GM12878 (cell line): ENCODE results near the gene SLC7A1. TPM values are rescaled to one million over a fixed set of nuclear protein-coding genes. Genes with fewer than 3 reads are reported as not detected.

ENCODE experiments used
- ATAC-seq: fragments of 200-7000 bp; cut with Tn5 transposase; 3 replicates; pipeline ENCODE4 v1.9.1; 2020; ENCODE audit warnings: mild to moderate bottlenecking, moderate library complexity
- BruUV-seq: library from RNA; stranded (reverse); fragments of 400-500 nt; replicated peaks from 2 replicates; lab custom pipeline; 2021; lab: Mats Ljungman, UMichigan
- CTCF ChIA-PET: fragments of 300-600 bp; sonication (Branson Sonifier 250); formaldehyde crosslinking; extraction: SDS; loops from one replicate; lab custom pipeline; 2021; ENCODE audit warnings: inconsistent platforms; lab: Yijun Ruan, JAX
- POLR2A ChIA-PET: fragments of 350-600 bp; formaldehyde crosslinking; extraction: SDS; loops from one replicate; lab custom pipeline; 2021; ENCODE audit warnings: inconsistent platforms; lab: Charles Lee
- RAD21 ChIA-PET: fragments of 300-600 bp; sonication (Branson Sonifier 250); formaldehyde crosslinking; loops from one replicate; lab custom pipeline; 2023; ENCODE audit warnings: antibody characterized with exemption; ENCODE audit not compliant: unreplicated experiment; lab: Charles Lee
- SMC1A ChIA-PET: fragments of 300-600 bp; sonication (Branson Sonifier 250); formaldehyde crosslinking; loops from one replicate; lab custom pipeline; 2023; ENCODE audit not compliant: unreplicated experiment, uncharacterized antibody; lab: Charles Lee
- DNase-seq: peaks from one replicate; pipeline ENCODE4 v3.0.0-alpha.2; 2011; ENCODE audit warnings: low read depth, low spot score
- FAIRE-seq: peaks from 3 replicates; lab custom pipeline; 2011; peaks lifted over from hg19 to GRCh38; lab: Jason Lieb, UNC
- H2AFZ ChIP-seq: 2 replicates; pipeline ENCODE4 v1.6.0; 2011; ENCODE audit warnings: low read depth, low read length, control low read depth; ENCODE audit not compliant: control insufficient read depth
- H3K27ac ChIP-seq: 2 replicates; pipeline ENCODE4 v1.5.1; 2011; ENCODE audit warnings: control low read depth; ENCODE audit not compliant: control insufficient read depth, insufficient read depth
- H3K27me3 ChIP-seq, 2 experiments: replicated peaks in 1 of 2; 2 replicates each; pipeline versions ENCODE4 v1.6.0 to v1.6.1; 2011; ENCODE audit warnings: low read length in 1 of 2; ENCODE audit not compliant: control insufficient read depth in 2 of 2, insufficient read depth in 2 of 2
- H3K36me3 ChIP-seq, 2 experiments: 2 replicates each; pipeline ENCODE4 v1.5.1; 2011; ENCODE audit warnings: low read length in 1 of 2; ENCODE audit not compliant: control insufficient read depth in 2 of 2, insufficient read depth in 2 of 2
- H3K4me1 ChIP-seq: 2 replicates; pipeline ENCODE4 v1.6.1; 2011; ENCODE audit warnings: mild to moderate bottlenecking, low read length, moderate library complexity, mixed read lengths; ENCODE audit not compliant: control insufficient read depth, insufficient read depth
- H3K4me2 ChIP-seq: 2 replicates; pipeline ENCODE4 v1.6.0; 2011; ENCODE audit warnings: control low read depth; ENCODE audit not compliant: control insufficient read depth, insufficient read depth
- H3K4me3 ChIP-seq: fragments of 200-600 bp; sonication (generic); 2 replicates; pipeline ENCODE4 v1.5.1; 2016
- H3K79me2 ChIP-seq: 2 replicates; pipeline ENCODE4 v1.6.0; 2011; ENCODE audit warnings: low read length; ENCODE audit not compliant: control insufficient read depth, insufficient read depth
- H3K9ac ChIP-seq: 2 replicates; pipeline ENCODE4 v1.8.0; 2011; ENCODE audit warnings: low read length, control low read depth, mixed read lengths; ENCODE audit not compliant: control insufficient read depth, insufficient read depth
- H3K9me3 ChIP-seq: replicated peaks from 3 replicates; pipeline ENCODE4 v1.5.1; 2011; ENCODE audit warnings: mild to moderate bottlenecking, low read length; ENCODE audit not compliant: control insufficient read depth, insufficient read depth
- H4K20me1 ChIP-seq: 2 replicates; pipeline ENCODE4 v1.6.0; 2011; ENCODE audit not compliant: control insufficient read depth, insufficient read depth
- BRCA1 ChIP-seq: IDR thresholded peaks from 2 replicates; pipeline ENCODE4 v1.6.1; 2011; ENCODE audit warnings: low read depth, low read length, improper control_type of control experiment
- HDAC2 ChIP-seq: fragments of 200-600 bp; sonication (generic); IDR thresholded peaks from 2 replicates; pipeline ENCODE4 v1.6.1; 2017
- MTA3 ChIP-seq: IDR thresholded peaks from 2 replicates; pipeline ENCODE4 v1.6.1; 2012; ENCODE audit warnings: low read length, inconsistent platforms, borderline replicate concordance
- TAF1 ChIP-seq: IDR thresholded peaks from 2 replicates; pipeline ENCODE4 v1.6.1; 2011; ENCODE audit warnings: mild to moderate bottlenecking, low read depth, low read length, borderline replicate concordance
- ZBTB40 ChIP-seq: fragments of 450-650 bp; IDR thresholded peaks from 2 replicates; pipeline ENCODE4 v1.6.1; 2016; ENCODE audit warnings: mild to moderate bottlenecking, moderate library complexity, borderline replicate concordance
- ZNF24 ChIP-seq: fragments of 450-650 bp; IDR thresholded peaks from 2 replicates; pipeline ENCODE4 v1.6.1; 2017; ENCODE audit warnings: antibody characterized with exemption, mild to moderate bottlenecking
- WGBS: methylation state at CpG from one replicate; pipeline ENCODE4 v1.1.6; 2016; ENCODE audit warnings: low lambda C conversion rate; ENCODE audit not compliant: insufficient replicate concordance, insufficient coverage; ENCODE audit errors: missing lambda C conversion rate; 5-methylcytosine and 5-hydroxymethylcytosine counted together
- in situ Hi-C: fragments of 300-500 bp; cut with MboI; formaldehyde crosslinking; loops from 9 replicates; pipeline ENCODE4 v1.14.3; 2018; ENCODE audit warnings: mixed read lengths
- intact Hi-C: fragments of 100-400 bp; cut with micrococcal nuclease; formaldehyde crosslinking; loops from one replicate; pipeline ENCODE4 v1.14.2; 2022; ENCODE audit not compliant: unreplicated experiment
- polyA plus RNA-seq, 11 experiments: library from polyadenylated mRNA; depleted of rRNA in 4 of 11; unstranded in 6 of 11; stranded (reverse) in 5 of 11; fragments of >200 nt; fragmentation: Nextera tagmentation in 4 of 11; fragmentation: Illumina TruSeq in 1 of 11; extraction: Ambion mirVana in 4 of 11; extraction: Trizol in 1 of 11; gene quantifications; 1 replicate in 1 of 11; 2 replicates in 10 of 11; pipeline versions ENCODE4 v1.2.1 to v1.2.3, GENCODE V29; 2011 to 2016; ENCODE audit warnings: inconsistent platforms in 2 of 11, missing spikeins in 2 of 11, low read depth in 1 of 11
- total RNA-seq, 4 experiments: library from RNA; depleted of rRNA in 3 of 4; stranded (reverse); fragments of >200 nt in 3 of 4; fragmentation: Illumina TruSeq in 1 of 4; extraction: Trizol in 1 of 4; gene quantifications; 2 replicates each; pipeline versions ENCODE4 v1.2.1 to v1.2.3, GENCODE V29; 2013 to 2021

SLC7A1 gene
- total and polyA plus RNA-seq, 10 of the 15 experiments (the other 5 are each of a cell fraction or from before 2014, with no cell fraction given) = 6.4 to 91.7 (median 23.4) TPM

DNA sequence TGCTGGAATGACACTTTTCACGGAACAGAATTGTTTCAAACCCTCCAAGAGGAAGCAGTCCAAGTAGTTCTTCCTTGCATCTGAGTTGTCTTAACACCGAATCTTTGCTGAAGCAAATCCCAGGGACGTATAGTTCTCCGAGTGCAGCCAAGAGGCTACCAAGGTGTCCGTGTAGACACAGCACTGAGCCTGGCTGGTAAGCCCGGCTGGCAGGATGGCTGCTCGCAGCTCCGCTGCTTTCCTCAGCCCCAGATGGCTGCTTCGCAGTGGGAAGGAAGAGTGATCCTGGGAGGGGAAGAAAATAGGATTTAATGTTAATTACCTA, 105.0 kb downstream of the SLC7A1 start:
- Histone ChIP-seq H4K20me1 (no peaks in the 10 kb centered on the region), H3K27me3 (no peaks in the 10 kb centered on the region; a peak in 1 of 4 replicates), H3K27ac (no peak overlapping the region), H2AFZ (no peak overlapping the region), H3K36me3 (no peaks in the 10 kb centered on the region), H3K4me3 (no peak overlapping the region), H3K9ac (no peak overlapping the region), H3K9me3 (no peaks in the 10 kb centered on the region), H3K4me2 (no peak overlapping the region), H3K79me2 (no peaks in the 10 kb centered on the region), H3K4me1 (no peaks in the 10 kb centered on the region)
- ATAC-seq = no peak
- 74% methylated on average over 9 of the region's 9 CpGs for WGBS
- TF ChIP-seq TAF1 (no peak), HDAC2 (no peak), ZBTB40 (no peak), BRCA1 (no peak), ZNF24 (no peak), MTA3 (no peak)
- in situ Hi-C loops = no loop called here
- no peak for DNase-seq
- intact Hi-C loops = no loop called here
- ChIA-PET RAD21 (no interaction called here), SMC1A (no interaction called here), CTCF (interaction anchor here (1.0 kb wide), 1 partner anchor 17 kb away, joined by 3 read pairs; no protein-coding TSS in a partner anchor), POLR2A (no interaction called here)
- no peak for FAIRE-seq
- BruUV-seq = no TSS peak
